HG02981 (cell line): ENCODE data around the gene DCANP1.

ENCODE experiments used
- ATAC-seq: cut with Tn5 transposase; IDR thresholded peaks from one replicate; pipeline ENCODE4 v1.9.1; 2021; ENCODE audit warnings: mild to moderate bottlenecking, moderate library complexity; ENCODE audit not compliant: unreplicated experiment

Gene DCANP1

GRCh38 chr5:135442431-135443160, 4.6 kb downstream of the DCANP1 start:
- ATAC-seq = no peak

- no peak for ATAC-seq
Observed at GRCh38 chr5:135441919-135442318, 5.2 kb downstream of the DCANP1 start.

- no peak for ATAC-seq
Observed at GRCh38 chr5:135441350-135441831, 5.8 kb downstream of the DCANP1 start.

GRCh38 chr5:135440916-135441315, 6.2 kb downstream of the DCANP1 start:
- ATAC-seq = no peak

- no peak for ATAC-seq
Observed at GRCh38 chr5:135439231-135440205, 7.6 kb downstream of the DCANP1 start.

GRCh38 chr5:135438636-135439221, 8.4 kb downstream of the DCANP1 start:
- ATAC-seq = no peak

- ATAC-seq = no peak
Observed at GRCh38 chr5:135437796-135438560, 9.2 kb downstream of the DCANP1 start.

- ATAC-seq = no peak
Observed at GRCh38 chr5:135437422-135437795, 9.7 kb downstream of the DCANP1 start.

GRCh38 chr5:135436951-135437418, 10.2 kb downstream of the DCANP1 start:
- no peak for ATAC-seq

- ATAC-seq = no peak
Observed at GRCh38 chr5:135435467-135436330, 11.4 kb downstream of the DCANP1 start.

- no peak for ATAC-seq
Observed at GRCh38 chr5:135434591-135435466, 12.3 kb downstream of the DCANP1 start.

GRCh38 chr5:135433681-135434426, 13.3 kb downstream of the DCANP1 start:
- ATAC-seq = no peak

GRCh38 chr5:135432113-135432512, 15.0 kb downstream of the DCANP1 start:
- no peak for ATAC-seq

GRCh38 chr5:135430135-135430437, 17.1 kb downstream of the DCANP1 start:
- ATAC-seq = no peak

GRCh38 chr5:135429301-135430134, 17.6 kb downstream of the DCANP1 start:
- no peak for ATAC-seq

GRCh38 chr5:135428586-135428985, 18.6 kb downstream of the DCANP1 start:
- ATAC-seq = no peak
